Keratinocyte (primary cell): ENCODE measurements around the gene RAD54L.

Source experiments
- CTCF ChIP-seq, 3 experiments: IDR thresholded peaks in 1 of 3; conservative IDR thresholded peaks in 1 of 3; optimal IDR thresholded peaks in 1 of 3; 2 replicates in 2 of 3; 3 replicates in 1 of 3; pipeline versions ENCODE3 to v1.5.1; 2011; ENCODE audit warnings: low read length in 3 of 3, mild to moderate bottlenecking in 3 of 3, moderate library complexity in 2 of 3, control low read depth in 1 of 3, inconsistent platforms in 1 of 3; ENCODE audit not compliant: insufficient read depth in 2 of 3; ENCODE audit errors: extremely low read depth in 1 of 3
- EZH2 ChIP-seq: IDR thresholded peaks from one replicate; pipeline ENCODE4 v1.6.1; 2012; ENCODE audit warnings: inconsistent platforms, mild to moderate bottlenecking, low read length, moderate library complexity

- TF ChIP-seq CTCF (optimal IDR thresholded peaks at IDR 0.05 in 1 of 3, IDR thresholded peaks at IDR 0.05 in 1 of 3, conservative IDR thresholded peaks at IDR 0.05 in 1 of 3; ENCODE audit: extremely low read depth in 1 of 3, insufficient read depth in 2 of 3, low read length in 3 of 3) (no peak), EZH2 (no peak)
Observed at GRCh38 chr1:46205141-46205540, 42.4 kb upstream of the RAD54L start.
